ENCODE results near the gene ABCB1. TPM values are rescaled to one million over a fixed set of nuclear protein-coding genes. Genes with fewer than 3 reads are reported as not detected.
A peak's percentile ranks its signal among the peaks of the same experiment; 100 is the strongest.
"Not testable (repeated sequence)": the region's sequence is repeated elsewhere in the genome, so short reads cannot be mapped to it uniquely, and the experiment has no call there.

The ABCB1 gene
- total RNA-seq, 1 experiment from 2014 or later, result 4.5 TPM

DNA sequence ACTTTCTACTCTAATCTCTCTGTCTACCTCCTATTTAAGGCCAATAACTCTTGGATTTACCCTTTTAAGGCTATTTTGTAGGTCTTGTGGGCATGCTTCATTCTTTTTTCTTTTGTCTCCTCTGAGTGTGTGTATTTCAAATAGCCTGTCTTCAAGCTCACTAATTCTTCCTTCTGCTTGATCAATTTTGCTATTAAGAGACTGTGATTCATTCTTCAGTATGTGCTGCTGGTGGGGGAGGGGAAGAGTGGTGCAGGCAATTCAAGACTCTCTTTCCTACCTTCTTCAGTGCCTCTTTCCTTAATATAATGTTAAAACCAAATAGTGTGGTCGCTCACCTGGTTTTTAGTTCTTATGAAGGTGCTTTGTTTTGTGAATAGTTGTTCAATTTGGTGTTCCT is 20.0 kb downstream of the ABCB1 start:
- DNase-seq (ENCODE audit: extremely low read depth, low read depth), result no peak

GRCh38 chr7:87575521-87575920 is 25.2 kb downstream of the ABCB1 start:
- no peak for DNase-seq (ENCODE audit: extremely low read depth, low read depth)

DNA sequence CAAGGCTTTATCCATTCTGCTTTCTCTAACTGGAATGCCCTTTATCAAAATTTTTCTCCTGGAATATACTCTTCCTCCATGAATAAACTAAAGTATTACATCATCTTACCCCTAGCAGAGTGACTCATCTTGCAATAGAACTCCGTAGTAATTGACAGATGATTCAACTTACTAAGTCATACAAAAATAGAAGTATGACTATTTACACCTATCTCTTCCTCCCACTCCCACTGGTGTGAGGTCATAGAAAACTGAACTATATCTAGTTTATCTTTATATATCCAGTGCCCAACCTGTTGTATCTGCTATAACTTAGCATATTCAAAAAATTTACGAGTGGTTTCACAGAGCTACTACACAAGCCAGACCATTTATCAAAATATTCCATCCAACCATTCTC is 26.1 kb downstream of the ABCB1 start:
- DNase-seq (ENCODE audit: extremely low read depth, low read depth), result peak; percentile 22

DNA sequence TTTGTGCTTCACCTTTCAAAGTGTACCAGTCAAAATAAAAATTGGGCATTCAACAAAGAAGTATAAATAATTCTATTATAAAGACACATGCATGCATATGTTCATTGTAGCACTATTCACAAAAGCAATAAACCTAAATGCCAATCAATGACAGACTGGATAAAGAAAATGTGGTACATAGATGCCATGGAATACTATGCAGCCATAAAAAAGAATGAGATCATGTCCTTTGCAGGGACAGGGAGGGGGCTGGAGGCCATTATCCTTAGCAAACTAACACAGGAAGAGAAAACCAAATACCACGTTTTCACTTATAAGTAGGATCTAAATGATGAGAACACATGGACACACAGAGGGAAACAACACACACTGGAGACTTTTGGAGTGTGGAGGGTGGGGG is 28.2 kb downstream of the ABCB1 start:
- DNase-seq (ENCODE audit: extremely low read depth, low read depth), result not testable (repeated sequence)

DNA sequence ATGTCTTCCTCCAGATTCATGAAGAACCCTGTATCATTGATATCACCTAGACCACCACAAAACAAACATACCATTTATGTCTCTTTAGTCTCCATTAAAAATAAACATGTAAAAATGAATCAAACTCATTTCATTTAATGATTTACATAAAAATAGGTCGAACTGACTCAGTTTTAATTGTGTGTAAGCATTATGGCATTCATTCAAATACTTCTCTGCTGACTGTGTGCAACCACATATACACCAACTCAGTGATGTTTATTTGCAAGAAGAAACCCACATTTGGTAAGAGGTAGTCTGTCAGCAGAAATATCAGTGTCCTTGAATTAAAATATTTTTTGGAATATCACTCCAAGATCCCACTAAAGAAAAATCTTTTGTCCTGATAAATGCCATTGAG is 30.5 kb downstream of the ABCB1 start:
- no peak for DNase-seq (ENCODE audit: extremely low read depth, low read depth)

GRCh38 chr7:87567052-87567451 is 33.6 kb downstream of the ABCB1 start:
- DNase-seq (ENCODE audit: extremely low read depth, low read depth), result no peak

DNA sequence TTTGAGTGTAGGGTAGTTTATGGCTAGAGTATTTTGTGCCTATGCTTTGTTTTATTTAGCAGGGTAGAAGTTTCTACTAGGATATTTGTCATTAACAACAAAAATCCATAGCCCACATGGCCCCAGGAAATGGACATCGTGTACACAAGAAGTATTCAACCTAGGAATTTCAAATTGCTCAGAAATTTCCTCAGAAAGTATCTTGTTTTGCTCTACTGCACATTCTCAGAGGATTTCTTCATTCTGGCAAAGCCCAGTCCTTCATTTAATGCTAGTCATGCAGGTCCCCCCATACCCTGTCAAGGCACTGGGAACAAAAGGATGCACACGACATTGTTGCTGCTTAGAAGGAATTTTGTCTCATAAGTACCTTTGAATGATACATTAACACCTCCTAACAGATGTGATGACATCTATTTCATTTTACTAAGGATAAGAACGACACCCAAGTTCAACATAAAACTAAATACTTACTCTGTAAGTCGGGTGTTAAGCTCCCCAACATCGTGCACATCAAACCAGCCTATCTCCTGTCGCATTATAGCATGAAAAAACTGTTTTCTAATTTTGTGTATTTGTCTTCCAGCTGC is 34.3 kb downstream of the ABCB1 start:
- DNase-seq (ENCODE audit: extremely low read depth, low read depth), result no peak

DNA sequence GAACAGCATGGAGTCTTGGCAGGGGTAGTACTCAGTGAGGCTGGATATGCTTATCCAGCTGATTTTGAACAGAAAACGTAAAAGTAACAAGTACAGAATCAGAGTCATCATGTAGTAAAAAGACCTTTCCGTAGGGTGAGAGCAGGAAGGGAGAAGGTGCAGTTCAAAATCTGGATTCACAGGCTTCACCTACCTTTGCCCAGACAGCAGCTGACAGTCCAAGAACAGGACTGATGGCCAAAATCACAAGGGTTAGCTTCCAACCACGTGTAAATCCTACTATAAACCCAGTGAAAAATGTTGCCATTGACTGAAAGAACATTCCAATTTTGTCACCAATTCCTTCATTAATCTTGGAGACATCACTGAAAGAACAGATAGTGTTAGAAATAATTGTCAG is 34.8 kb downstream of the ABCB1 start:
- no peak for DNase-seq (ENCODE audit: extremely low read depth, low read depth)

DNA sequence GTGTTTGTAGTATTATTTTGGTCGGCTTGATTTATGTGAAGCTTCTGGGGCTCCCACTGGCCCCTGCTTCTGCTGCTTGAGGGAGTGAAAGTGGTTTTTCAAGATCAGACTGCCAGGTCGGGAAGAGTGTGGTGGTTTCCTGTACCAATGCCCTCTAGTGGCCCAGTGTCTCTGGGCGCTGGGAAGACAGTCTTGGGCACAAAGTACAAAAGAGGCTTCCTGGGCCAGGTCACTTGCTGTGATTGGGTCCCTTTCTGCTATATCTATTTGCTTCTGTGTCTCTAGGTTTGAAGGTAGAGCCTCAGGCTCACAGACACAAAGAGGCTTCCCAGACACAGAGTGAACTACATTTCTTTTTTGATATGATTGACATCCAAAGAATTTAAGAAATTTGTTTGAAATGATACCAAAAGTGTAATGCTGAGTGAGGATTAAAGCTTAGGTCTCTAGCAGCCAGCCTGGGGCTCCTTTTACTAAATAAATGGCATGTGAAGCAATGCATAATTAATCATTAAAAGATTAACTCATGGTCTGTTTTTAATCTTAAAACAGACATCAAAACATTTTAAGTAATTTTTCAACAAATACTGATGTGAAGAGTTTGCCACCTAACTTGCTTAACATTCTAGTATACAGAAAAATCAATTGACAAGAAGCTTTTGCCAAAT is 36.3 kb downstream of the ABCB1 start:
- peak; percentile 29 for DNase-seq (ENCODE audit: extremely low read depth, low read depth)

- DNase-seq (ENCODE audit: extremely low read depth, low read depth), result no peak
These were observed 39.0 kb downstream of the ABCB1 start for GRCh38 chr7:87561702-87562101.

DNA sequence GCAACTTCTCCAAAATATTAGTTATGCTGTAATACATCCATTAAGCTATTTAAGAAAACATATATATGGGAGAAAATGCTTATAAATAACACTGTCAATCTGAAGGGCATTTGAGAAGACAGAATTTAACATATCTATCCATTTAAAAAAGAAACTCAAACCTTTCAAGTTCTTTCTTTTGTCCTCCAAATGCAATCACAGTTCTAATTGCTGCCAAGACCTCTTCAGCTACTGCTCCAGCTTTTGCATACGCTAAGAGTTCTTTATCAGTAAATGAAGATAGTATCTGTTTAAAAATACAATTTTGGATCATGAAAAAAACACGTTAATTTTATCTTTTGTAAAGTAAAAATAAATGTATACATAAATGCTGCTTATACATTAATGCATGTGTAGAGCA is 39.6 kb downstream of the ABCB1 start:
- DNase-seq (ENCODE audit: extremely low read depth, low read depth), result no peak

GRCh38 chr7:87552351-87552900 is 48.3 kb downstream of the ABCB1 start:
- no peak for DNase-seq (ENCODE audit: extremely low read depth, low read depth)

- DNase-seq (ENCODE audit: extremely low read depth, low read depth), result no peak
These were observed 52.4 kb downstream of the ABCB1 start for GRCh38 chr7:87548123-87548919.

GRCh38 chr7:87545760-87546159 is 54.9 kb downstream of the ABCB1 start:
- no peak for DNase-seq (ENCODE audit: extremely low read depth, low read depth)

DNA sequence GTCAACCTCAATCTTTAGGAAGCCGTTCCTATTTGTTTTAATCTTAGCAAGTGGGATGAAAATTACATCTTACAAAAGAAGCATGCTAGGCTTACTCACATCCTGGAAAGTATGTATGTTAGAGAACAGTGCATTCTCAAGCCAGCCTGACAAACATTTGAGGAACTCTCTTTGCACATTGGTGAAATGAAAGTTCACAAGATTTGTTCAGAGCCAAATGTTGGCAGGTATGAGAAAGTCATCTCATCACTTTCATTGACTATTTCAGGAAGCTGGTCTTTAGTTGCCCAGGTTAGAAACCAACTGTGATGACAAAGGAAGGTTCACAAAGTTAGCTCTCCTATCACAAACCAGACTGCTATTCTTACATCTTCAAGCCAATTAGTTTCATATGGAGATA is 57.1 kb downstream of the ABCB1 start:
- DNase-seq (ENCODE audit: extremely low read depth, low read depth), result peak; percentile 5

DNA sequence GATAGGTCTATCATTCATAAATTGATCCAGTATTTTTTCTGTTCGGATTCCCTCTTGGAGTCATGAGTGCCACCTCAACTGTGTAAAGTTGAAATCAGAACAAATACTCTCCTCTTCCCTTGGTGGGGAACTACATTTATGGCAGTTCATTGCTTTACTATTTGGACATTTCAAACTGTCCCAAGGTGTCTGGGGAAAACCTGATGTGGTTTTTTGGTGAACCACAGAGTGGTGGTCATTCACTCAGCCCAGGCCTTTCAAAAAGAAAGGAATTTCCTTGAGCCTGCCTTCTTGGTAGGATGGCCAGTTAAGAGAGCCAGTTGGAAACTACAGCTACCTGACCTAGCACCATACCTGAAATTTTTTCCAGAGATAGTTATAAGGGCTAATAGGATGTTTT is 59.0 kb downstream of the ABCB1 start:
- no peak for DNase-seq (ENCODE audit: extremely low read depth, low read depth)

DNA sequence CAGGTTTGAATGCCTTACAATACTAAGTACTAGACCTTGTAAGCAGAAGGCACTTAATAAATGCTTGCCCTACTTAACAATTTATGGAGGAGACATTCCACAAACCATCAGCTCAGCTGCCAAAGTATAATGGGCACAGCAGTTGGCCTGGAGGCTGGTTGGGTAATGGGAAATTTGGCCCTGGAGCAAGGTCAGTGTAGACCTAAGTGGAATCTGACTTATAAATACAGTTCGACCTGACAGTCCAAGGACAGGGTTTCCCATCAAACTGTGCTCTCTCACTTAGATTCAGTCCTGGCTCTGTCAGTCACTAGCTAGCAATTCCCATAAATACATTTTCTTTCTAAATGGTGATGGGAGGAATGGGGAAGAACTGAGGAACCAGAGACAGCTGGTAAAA is 62.6 kb downstream of the ABCB1 start:
- no peak for DNase-seq (ENCODE audit: extremely low read depth, low read depth)

- DNase-seq (ENCODE audit: extremely low read depth, low read depth), result no peak
These were observed 66.6 kb downstream of the ABCB1 start for GRCh38 chr7:87534072-87534471.

GRCh38 chr7:87530126-87530525 is 70.6 kb downstream of the ABCB1 start:
- no peak for DNase-seq (ENCODE audit: extremely low read depth, low read depth)

DNA sequence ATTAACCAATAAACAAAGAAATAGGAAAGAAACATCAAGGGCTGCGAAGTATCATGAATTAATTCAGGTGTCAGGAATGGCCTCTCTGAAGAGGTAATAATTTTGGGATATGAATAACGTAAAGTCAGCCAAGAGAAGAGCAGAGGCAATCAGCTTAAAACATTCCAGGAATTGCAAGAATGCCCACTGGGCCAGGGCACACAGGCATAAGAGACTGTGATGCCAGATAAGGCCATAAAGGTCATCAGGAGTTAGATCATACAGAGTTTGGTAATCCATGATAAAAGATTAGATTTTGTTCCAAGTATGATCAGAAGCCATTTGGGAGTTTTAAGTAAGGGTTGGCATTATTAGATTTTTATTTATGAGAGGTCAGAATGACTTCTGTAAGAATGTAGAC is 72.0 kb downstream of the ABCB1 start:
- no peak for DNase-seq (ENCODE audit: extremely low read depth, low read depth)

GRCh38 chr7:87518735-87519134 is 81.9 kb downstream of the ABCB1 start:
- DNase-seq (ENCODE audit: extremely low read depth, low read depth), result no peak

GRCh38 chr7:87517891-87518290 is 82.8 kb downstream of the ABCB1 start:
- no peak for DNase-seq (ENCODE audit: extremely low read depth, low read depth)
